Esophagus mucosa (tissue), 1 donor: ENCODE data around the gene LCMT2. TPM values are rescaled to one million over a fixed set of nuclear protein-coding genes. Genes with fewer than 3 reads are reported as not detected.
"Not testable (repeated sequence)": the region's sequence is repeated elsewhere in the genome, so short reads cannot be mapped to it uniquely, and the experiment has no call there.

Source experiments
- ATAC-seq: fragments of 200-7000 bp; cut with Tn5 transposase; one replicate; pipeline ENCODE4 v1.9.1; 2020
- total RNA-seq: library from RNA; stranded (reverse); gene quantifications from one replicate; pipeline ENCODE4 v1.2.4, GENCODE V29; 2023
- donor health status: DM: yes; HTN: yes; CAD: no.

The LCMT2 gene
- total RNA-seq, 1 donor from 2014 or later, result 7.8 TPM

DNA sequence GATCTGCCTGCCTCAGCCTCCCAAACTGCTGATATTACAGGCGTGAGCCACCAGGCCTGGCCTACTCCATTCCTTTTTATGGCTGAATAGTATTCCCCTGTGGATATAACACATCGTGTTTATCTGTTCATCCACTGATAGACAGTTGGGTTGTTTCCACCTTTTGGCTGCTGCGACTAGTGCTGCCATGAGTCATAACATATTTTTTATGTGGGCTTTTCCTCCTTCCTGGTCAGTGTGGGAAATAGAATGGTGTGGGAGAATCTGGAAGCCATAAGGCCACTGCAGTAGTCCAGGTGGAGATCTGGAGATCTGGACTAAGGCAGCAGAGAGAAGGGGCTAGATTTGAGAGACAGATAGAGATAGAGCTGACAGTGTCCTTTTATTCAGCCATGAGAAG, 16.2 kb downstream of the LCMT2 start:
- ATAC-seq, result peak; percentile 13

- no peak for ATAC-seq
Measured at GRCh38 chr15:43312378-43312777, 18.0 kb downstream of the LCMT2 start.

- peak; percentile 13 for ATAC-seq
Measured at GRCh38 chr15:43302205-43302817, 28.1 kb downstream of the LCMT2 start, which contains the start of gene TGM7. Gene TGM7 (minus strand): TSS chr15:43302255.

- ATAC-seq, result no peak
Measured at GRCh38 chr15:43299884-43300283, 30.5 kb downstream of the LCMT2 start.

DNA sequence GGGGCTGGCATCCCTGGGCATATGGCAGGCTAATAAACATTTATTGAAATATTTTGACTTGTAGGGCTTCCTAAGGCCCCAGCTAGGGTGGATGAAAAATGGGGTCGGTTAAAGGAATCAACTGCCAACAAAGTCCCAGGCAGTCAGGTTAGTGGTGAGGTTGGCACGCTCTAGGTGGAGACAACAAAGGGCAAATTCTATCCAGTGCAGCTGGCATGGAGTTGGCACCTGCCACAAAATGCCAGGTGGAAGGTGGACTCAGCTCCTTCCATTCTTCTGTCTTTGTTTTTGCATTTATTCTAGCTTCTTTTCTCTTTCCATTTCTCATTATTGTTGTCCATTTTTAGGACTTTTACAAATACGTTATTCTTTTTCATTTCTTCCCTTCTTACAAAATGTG, 31.0 kb downstream of the LCMT2 start:
- ATAC-seq, result no peak

DNA sequence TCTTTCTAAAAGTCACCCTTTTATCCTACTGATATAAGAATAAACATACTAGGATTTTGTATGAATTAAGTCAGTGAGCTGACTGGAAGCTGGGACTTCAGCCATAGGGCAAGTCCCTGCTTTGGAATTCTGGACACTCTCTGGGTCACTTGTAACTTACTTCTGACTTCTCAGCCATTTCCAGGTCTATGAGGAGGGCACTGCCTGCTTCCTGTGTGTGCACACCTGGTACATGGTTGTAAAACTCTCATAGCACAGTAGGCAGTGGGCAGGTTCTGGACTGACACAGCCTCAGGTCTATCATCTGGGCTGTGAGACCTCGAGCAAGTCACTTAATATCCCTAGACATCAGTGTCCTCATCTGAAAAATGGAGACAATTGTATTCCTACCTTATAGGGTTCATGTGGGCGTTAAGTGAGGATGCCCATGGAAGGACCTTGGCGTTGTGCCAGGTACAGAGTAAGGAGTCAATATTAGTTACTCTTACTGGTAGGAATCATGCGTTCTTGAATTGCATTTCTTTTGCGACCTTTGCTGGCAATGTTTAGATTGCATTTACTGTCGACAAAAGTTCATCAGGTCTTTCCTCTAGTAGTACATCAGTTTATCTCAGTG, 36.2 kb downstream of the LCMT2 start:
- ATAC-seq, result peak; percentile 16

GRCh38 chr15:43293432-43293831, 36.9 kb downstream of the LCMT2 start:
- ATAC-seq, result no peak

DNA sequence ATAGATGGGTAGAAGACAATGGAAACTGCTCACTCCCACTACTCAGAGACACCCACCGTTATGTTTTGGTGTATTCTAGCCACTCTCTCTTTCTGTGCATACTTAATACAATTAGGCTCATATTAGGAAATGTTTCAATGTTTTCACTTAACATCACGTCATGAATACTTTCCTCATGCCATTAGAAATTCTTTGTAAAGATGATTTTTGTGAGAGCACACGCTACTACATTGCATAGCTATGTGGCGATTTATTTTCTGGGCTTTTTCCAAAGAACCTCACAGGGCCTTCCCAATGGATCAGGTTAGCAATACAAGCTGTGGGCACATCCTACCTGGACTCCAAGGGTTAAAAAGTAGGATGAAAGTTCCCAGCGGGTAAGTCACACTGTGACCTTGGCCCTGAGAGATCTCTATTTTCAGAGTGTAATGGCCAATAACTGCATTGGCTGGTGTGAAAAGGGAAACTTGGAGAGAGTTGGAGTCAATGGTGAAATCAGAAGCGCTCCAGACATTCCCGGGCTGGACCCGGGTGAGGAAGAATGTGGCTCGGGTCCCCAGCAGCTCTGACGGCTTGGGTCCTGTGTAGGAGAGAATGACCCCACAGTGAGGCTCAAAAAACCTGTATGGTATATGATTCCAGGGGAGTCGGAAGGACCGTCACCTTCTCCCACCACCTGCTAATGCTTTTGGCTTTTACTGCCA, 37.8 kb downstream of the LCMT2 start:
- ATAC-seq, result no peak

GRCh38 chr15:43289656-43290055, 40.7 kb downstream of the LCMT2 start:
- not testable (repeated sequence) for ATAC-seq

GRCh38 chr15:43287254-43287653, 43.1 kb downstream of the LCMT2 start:
- no peak for ATAC-seq

- peak; percentile 30 for ATAC-seq
Measured at GRCh38 chr15:43286074-43286473, 44.3 kb downstream of the LCMT2 start.

GRCh38 chr15:43285609-43286037, 44.8 kb downstream of the LCMT2 start:
- ATAC-seq, result peak; percentile 78

DNA sequence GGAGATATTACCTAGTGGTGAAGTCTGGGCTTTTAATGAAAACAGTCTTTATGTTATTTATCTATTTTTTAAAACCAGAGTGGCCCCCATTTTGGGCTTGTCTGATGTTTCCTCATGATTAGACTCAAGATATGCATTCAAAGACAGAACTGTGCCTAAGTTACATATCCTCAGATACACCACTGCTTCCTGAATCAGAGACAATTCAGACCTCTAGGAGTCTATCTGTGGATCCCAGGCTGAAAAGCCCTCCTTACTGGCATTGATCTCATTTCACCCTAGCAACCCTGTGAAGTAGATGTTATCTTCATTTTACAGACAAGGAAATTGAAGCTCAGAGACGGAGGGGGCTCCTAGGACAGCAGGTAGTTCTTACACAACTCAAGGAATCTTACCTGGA, 46.8 kb downstream of the LCMT2 start:
- ATAC-seq, result no peak

- no peak for ATAC-seq
Measured at GRCh38 chr15:43281926-43282602, 48.3 kb downstream of the LCMT2 start.

DNA sequence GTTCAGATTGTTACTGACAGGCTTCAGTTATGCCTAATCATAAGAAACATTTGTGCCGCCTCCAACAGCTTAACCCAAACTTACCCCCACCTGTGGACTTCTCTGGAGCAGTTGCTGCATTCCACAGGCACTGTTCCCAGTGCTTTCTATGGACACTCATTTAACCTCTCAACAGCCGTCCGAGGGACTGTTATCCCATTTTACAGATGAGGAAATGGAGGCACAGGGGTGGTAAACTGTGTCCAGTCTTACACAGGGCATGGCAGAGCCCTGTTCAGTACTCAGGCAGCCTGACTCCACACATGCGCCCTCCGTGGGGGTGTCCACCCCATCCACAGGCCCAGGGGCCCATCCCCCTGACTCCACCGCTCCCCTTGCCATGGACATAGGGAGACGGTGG, 49.4 kb downstream of the LCMT2 start:
- no peak for ATAC-seq

- ATAC-seq, result no peak
Measured at GRCh38 chr15:43279496-43279895, 50.9 kb downstream of the LCMT2 start.

DNA sequence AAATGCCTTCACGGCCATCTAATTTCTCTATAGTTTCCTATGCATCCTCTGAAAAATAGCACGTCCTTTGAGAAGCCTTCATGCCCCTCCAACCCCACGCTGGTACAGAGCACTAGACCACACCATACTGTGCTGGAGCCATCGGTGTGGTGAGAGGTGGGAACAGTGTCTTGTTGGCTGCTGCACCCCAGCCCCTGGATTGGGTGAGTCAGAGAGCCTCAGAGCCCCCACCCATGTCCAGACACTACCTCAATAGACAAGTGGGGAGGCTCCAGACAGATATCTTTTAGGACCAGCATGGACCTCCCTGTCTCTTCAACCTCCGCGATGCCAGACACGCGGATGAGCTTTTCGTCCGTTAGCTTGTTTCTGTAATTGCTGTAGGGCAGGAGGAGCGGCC, 51.5 kb downstream of the LCMT2 start:
- ATAC-seq, result no peak

DNA sequence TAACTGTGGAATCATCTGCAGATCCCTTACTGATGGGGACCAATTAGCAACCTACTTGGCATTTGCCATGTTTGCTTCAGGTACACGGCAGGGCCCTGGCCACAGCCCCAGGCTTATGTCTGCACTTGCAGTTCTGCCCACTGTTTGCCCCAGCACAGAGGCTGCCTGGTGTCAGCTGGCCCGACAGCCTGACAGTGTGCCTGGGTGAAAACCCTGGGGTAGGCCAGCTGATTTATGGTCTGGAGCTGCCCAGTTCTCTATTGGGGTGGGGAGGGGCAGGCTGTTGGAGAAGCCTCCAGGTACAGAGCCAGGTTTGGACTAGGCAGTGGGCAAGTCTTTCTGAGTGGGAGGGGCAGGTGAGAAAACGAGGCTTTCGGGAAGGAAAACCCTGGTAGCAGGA, 52.5 kb downstream of the LCMT2 start:
- ATAC-seq, result no peak

- ATAC-seq, result peak; percentile 61
Measured at GRCh38 chr15:43277231-43277823, 53.0 kb downstream of the LCMT2 start.

GRCh38 chr15:43276563-43277200, 53.7 kb downstream of the LCMT2 start:
- ATAC-seq, result peak; percentile 1

- ATAC-seq, result no peak
Measured at GRCh38 chr15:43275740-43276562, 54.4 kb downstream of the LCMT2 start.
